IPS DF 4.7 (cell line): ENCODE measurements around the gene SMAD6.

Source experiments
- DNase-seq: peaks from one replicate; pipeline ENCODE4 v3.0.0-alpha.2; 2013; ENCODE audit warnings: low spot score; ENCODE audit errors: extremely low read depth

SMAD6 gene

DNA sequence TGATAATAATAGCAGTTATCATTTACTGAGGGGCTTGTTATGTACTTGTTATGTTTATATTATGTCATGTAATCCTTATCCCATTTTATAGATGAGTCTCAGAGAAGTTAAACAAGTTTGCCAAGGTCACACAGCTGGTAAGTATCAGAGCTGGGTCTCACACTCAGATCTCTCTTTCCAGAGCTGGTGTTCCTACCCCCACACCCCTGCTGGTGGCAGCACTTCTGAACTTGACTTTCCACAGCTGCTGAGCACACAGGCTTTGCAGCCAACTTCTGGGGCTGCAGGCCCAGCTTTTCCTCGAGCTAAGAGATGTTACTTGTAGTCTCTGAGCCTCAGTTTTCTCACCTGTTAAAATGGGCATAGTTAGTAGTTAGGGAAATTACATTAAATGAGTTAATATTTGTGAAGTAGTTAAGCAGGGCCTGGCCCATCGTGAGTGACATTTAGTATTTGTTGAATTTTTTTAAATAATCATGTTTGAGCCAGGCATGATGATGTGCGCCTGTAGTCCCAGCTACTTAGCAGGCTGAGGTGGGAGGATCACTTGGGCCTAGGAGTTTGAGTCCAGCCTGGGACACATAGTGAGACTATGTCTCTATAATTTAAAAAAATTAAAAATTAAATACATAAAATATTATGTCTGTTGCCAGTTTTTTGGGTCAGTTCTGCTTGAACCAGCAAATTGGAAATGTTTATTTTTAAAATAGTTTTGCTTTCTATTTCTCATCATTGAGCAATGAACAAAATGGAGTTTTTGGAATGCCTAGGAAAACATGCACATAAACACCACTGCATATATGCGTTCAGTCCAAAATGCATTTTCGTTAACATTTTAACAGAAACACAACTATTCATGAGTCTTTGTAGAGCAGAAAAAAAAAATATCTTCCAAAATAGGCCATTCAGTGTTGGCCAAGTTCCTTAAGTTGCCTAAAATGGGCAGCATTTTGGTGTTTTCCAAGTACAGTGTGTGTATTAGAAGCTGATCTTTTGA is 87.3 kb downstream of the SMAD6 start:
- no peak for DNase-seq

DNA sequence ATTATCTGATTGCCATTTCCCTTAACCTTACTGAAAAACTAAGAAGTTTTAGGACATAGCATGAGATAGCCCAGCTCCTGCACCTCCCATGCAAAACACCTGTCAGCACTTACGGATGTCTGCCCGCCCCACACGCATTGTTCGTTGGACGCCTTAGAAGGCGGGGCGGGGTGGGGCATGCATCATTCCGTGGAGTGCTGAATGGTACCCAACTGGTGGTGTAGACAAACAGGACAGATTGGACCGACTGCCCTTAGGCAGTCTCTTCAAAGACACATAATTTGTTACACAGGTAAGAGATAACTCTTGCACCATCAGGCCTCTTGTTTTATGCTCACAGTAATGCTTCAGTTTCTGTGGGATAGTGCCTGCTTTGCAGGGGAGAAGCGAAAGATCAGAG is 93.8 kb downstream of the SMAD6 start:
- no peak for DNase-seq

- no peak for DNase-seq
These were observed 94.3 kb downstream of the SMAD6 start for GRCh38 chr15:66796343-66796742.

GRCh38 chr15:66797921-66798320 is 95.9 kb downstream of the SMAD6 start:
- no peak for DNase-seq

DNA sequence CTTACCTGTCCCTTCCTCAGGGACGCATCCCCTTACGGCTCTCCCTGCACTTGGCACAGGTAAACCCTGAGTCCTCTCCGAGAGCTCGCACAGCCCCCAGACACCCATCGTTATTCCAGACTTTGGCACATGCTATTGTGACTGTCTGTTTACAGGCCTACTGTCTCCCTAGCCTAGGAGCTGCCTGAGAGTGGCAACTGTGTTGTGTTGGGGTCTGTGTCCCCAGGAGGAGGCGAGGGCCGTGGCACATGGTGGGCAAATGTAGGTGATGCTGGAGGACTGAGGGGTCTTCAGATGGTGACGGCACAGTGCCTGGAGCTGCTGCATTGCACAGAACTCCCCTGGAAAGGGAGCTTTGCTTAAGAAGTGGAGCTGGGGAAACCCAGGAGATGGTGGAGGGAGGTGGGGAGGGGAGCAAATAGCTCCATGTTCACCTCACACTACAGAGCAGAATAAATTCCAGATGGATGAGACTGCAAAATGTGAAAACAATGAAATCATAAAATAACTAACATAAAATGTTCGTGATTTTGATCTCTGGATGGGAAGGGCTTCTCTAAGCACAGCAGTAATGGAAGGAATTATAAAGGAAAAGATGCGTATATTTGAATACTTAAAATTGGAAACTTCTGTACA is 96.5 kb downstream of the SMAD6 start:
- no peak for DNase-seq

DNA sequence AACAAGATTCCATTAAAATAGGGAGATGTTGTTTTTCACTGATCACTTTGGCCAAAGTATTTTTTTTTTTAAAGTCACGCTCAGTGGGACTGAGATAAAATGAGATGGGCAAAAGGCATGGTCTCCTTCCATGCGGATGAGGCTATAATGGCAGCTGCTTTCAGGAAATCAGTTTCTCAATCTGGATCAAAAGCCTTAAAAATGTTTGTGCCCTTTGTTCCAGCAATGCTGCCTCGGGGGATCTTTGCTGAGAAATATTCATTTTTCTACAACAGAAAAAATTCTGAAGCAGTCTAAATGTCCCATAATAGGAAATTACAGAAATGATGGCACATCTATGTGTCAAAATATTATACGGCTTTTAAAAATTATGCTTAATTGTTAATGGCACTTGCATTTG is 97.2 kb downstream of the SMAD6 start:
- DNase-seq, result no peak

- DNase-seq, result no peak
These were observed 98.7 kb downstream of the SMAD6 start for GRCh38 chr15:66800584-66801235.

- no peak for DNase-seq
These were observed 99.2 kb downstream of the SMAD6 start for GRCh38 chr15:66801266-66801665.

GRCh38 chr15:66802025-66803001 is 100.3 kb downstream of the SMAD6 start:
- no peak for DNase-seq

- no peak for DNase-seq
These were observed 101.2 kb downstream of the SMAD6 start for GRCh38 chr15:66803182-66803729.

- DNase-seq, result no peak
These were observed 101.7 kb downstream of the SMAD6 start for GRCh38 chr15:66803749-66804148.

GRCh38 chr15:66805202-66805885 is 103.3 kb downstream of the SMAD6 start:
- DNase-seq, result no peak

DNA sequence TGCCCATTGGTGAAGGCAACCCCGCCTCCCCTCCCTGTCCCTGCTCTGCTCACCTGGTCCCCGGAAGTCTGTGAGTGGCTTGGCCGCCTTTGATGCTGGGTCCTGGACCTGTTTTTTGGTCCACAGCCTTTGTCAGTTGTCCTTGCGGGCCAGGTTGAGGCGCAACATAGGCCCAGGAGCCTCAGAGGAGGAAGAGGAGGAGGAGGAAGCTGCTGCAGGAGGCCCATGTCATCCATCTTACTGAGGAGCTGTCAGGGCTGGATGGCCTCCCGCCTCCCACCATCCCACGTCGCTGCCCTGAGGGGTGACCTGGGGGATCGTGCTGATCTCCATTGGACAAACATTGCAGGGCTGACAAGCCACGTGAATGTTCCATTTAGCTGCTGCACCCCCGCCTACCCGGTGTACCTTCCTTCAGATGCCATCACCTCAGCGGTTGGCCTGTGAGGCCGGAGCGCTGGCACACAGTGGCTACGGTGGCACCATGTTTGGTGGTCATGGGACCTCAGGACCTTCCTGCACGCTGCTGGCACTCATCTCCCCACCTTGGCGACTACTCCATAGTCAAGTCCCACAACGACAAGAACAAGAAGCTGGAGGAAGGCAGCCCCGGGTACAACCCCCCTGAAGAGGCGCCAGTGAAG is 106.3 kb downstream of the SMAD6 start:
- no peak for DNase-seq

GRCh38 chr15:66809664-66810063 is 107.6 kb downstream of the SMAD6 start:
- no peak for DNase-seq

DNA sequence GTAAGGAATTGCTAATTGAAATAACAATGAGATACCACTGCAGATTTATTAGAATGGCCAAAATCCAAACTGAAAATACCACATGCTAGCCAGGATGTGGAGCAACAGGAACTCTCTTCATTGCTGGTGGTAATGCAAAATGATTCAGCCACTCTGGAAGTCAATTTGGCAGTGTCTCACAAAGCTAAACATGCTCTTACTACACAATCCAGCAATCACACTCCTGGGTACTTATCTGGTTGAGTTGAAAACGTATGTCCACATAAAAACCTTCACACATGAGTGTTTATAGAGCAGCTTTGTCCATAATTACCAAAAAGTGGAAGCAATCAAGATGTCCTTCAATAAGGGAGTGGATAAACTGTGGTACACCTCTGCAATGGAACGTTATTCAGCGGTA is 113.3 kb downstream of the SMAD6 start:
- no peak for DNase-seq

GRCh38 chr15:66816201-66816600 is 114.2 kb downstream of the SMAD6 start:
- DNase-seq, result no peak

DNA sequence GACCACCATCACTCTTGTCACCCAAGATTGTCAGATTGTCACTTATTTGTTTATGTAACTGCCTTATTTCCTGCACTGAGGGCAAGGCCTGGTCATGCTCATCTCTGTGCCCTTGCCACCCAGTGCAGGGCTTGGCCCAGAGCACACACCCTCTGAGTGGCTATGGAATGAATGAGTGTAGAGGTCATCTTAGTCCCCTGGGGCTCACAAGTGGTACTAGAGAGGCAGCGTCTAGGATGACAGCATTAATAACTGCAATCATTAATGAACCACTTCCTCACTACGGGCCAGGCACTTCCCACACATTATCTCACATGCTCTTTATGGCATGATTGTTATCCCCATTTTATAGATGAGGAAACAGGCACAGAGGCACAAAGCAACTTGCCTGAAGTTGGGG is 117.0 kb downstream of the SMAD6 start:
- no peak for DNase-seq

DNA sequence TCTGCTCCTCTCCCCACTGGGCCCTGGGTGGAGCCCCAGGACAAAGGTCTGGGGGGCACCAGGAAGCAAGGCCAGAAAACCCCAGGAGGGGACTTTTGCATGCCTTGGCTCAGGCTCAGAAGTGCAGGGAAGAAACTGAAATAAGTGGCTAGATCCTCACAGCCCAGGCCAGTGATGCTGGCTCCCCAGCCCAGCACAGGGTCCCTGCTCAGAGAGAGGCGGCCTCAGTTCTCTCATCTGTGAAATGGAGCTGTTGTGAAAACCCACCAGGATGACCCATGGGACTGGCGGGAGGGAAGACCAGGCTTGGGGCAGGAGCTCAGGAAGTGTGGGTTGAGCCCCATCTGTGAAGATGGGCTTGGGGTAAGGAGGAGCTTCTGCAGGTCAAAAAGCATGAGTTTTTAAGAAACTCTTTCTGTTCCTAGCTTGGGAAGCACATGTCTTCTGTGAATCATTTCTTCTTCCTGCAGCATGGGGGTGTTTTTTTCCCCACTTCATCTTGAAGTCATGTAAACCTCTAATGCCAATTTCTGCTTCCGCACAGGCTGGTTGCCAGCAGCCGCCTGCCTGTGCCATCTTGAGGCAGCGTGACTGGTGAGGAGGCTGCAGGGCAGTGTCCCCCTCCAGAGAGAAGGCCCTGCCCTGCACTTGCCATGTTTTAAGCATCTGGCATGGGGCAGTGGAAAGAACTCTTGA is 118.6 kb downstream of the SMAD6 start:
- DNase-seq, result no peak

GRCh38 chr15:66821307-66821706 is 119.3 kb downstream of the SMAD6 start:
- DNase-seq, result no peak
